GM23248 (cell line): Measurements from ENCODE around the gene CPNE5.

ENCODE experiments used
- EZH2 ChIP-seq: fragments of 200-600 bp; sonication (generic); IDR thresholded peaks from 2 replicates; pipeline ENCODE4 v1.6.1; 2018; ENCODE audit warnings: antibody characterized with exemption, mild to moderate bottlenecking; ENCODE audit not compliant: insufficient read depth, poor library complexity, severe bottlenecking
- EZH2phosphoT487 ChIP-seq: fragments of 200-600 bp; sonication (generic); IDR thresholded peaks from 2 replicates; pipeline ENCODE4 v1.6.1; 2018; ENCODE audit warnings: antibody characterized with exemption, moderate library complexity, mild to moderate bottlenecking, low read depth; ENCODE audit not compliant: insufficient read depth

GRCh38 chr6:36848658-36849441, 9.6 kb upstream of the CPNE5 start:
- TF ChIP-seq EZH2 (no peak), EZH2phosphoT487 (no peak)
